Suppressor macrophage treated with lipopolysaccharide for 1 hour (primary cell): ENCODE data around the gene RBM18.

Source experiments
- DNase-seq, 3 donors: peaks; one replicate each; pipeline ENCODE4 v3.0.0-alpha.2; 2020 to 2022

The RBM18 gene

GRCh38 chr9:122202111-122202510, 62.5 kb downstream of the RBM18 start:
- DNase-seq, result no peak

- no peak for DNase-seq
These were observed 63.0 kb downstream of the RBM18 start for GRCh38 chr9:122201641-122202040.

- no peak for DNase-seq
These were observed 63.6 kb downstream of the RBM18 start for GRCh38 chr9:122200960-122201595.

- no peak for DNase-seq
These were observed 66.8 kb downstream of the RBM18 start for GRCh38 chr9:122197882-122198281.

- no peak for DNase-seq
These were observed 67.2 kb downstream of the RBM18 start for GRCh38 chr9:122197426-122197825.

- no peak for DNase-seq
These were observed 68.8 kb downstream of the RBM18 start for GRCh38 chr9:122195875-122196274.

- DNase-seq, result no peak
These were observed 71.0 kb downstream of the RBM18 start for GRCh38 chr9:122193651-122194050.

GRCh38 chr9:122192914-122193525, 71.6 kb downstream of the RBM18 start:
- DNase-seq, result no peak

GRCh38 chr9:122192261-122192875, 72.3 kb downstream of the RBM18 start:
- DNase-seq, result no peak

GRCh38 chr9:122191584-122191983, 73.1 kb downstream of the RBM18 start:
- no peak for DNase-seq

GRCh38 chr9:122190597-122191381, 73.9 kb downstream of the RBM18 start:
- DNase-seq, result no peak

- DNase-seq, result no peak
These were observed 76.3 kb downstream of the RBM18 start for GRCh38 chr9:122188369-122188768.
